HAP-1 (cell line): ENCODE measurements around the gene SATB2.

ENCODE experiments used
- DNase-seq, 2 experiments: peaks; one replicate each; pipeline ENCODE4 v3.0.0-alpha.2; 2016 to 2020; ENCODE audit warnings: low spot score in 2 of 2
- H3K27me3 ChIP-seq: fragments of 250-450 bp; sonication (Bioruptor Pico); 2 replicates; pipeline ENCODE4 v1.5.1; 2020; ENCODE audit warnings: low read depth, mild to moderate bottlenecking, moderate library complexity
- H3K36me3 ChIP-seq: fragments of 250-450 bp; sonication (Bioruptor Pico); replicated peaks from 2 replicates; pipeline ENCODE4 v1.5.1; 2020; ENCODE audit warnings: mild to moderate bottlenecking
- H3K4me1 ChIP-seq: fragments of 250-450 bp; sonication (Bioruptor Pico); 2 replicates; pipeline ENCODE4 v1.5.1; 2020; ENCODE audit warnings: mild to moderate bottlenecking
- H3K4me3 ChIP-seq: fragments of 250-450 bp; sonication (Bioruptor Pico); 2 replicates; pipeline ENCODE4 v1.5.1; 2020; ENCODE audit warnings: mild to moderate bottlenecking, moderate library complexity
- H3K9me3 ChIP-seq: fragments of 250-450 bp; sonication (Bioruptor Pico); 2 replicates; pipeline ENCODE4 v1.5.1; 2020; ENCODE audit warnings: mild to moderate bottlenecking, moderate library complexity
- in situ Hi-C: fragments of 300-500 bp; cut with MboI; formaldehyde crosslinking; loops from 3 replicates; pipeline ENCODE4 v1.14.3; 2020; ENCODE audit warnings: low sequenced_read_pairs, inconsistent platforms, mixed read lengths

The SATB2 gene

GRCh38 chr2:199306116-199306515 is 151.6 kb downstream of the SATB2 start:
- H3K27me3 ChIP-seq: no peaks in the 10 kb centered on the region
- no peak overlapping the region for H3K4me3 ChIP-seq
- no peaks in the 10 kb centered on the region; the same call in 1 of the 2 replicates for H3K36me3 ChIP-seq
- H3K4me1 ChIP-seq: no peaks in the 10 kb centered on the region
- no peak for DNase-seq
- in situ Hi-C loops: no loop called here
- H3K9me3 ChIP-seq: no peaks in the 10 kb centered on the region

GRCh38 chr2:199303728-199304177 is 154.0 kb downstream of the SATB2 start:
- in situ Hi-C loops: no loop called here
- DNase-seq: no peak
- no peak overlapping the region for H3K4me3 ChIP-seq

DNA sequence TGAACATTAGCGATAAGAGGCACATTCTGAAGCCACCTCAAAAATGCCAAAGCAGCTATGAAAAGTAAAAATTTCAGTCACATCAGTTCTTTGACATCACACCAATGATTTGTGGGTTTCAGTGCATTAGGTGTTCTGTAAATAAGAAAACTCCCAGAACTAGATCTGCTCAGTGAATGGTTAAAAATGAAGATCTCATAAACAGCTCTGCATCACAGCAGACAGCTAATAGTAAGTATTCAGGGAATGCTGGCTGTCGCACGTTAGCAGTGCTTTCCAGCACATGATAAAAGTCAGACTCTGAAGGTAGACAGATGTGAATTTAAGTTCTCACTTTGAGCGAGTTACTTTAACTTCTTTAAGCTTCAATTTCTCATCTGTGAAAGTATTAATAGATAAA is 154.9 kb downstream of the SATB2 start:
- DNase-seq: no peak
- in situ Hi-C loops: no loop called here
- Histone ChIP-seq H3K4me1 (no peaks in the 10 kb centered on the region), H3K27me3 (no peaks in the 10 kb centered on the region), H3K4me3 (no peak overlapping the region), H3K36me3 (no peaks in the 10 kb centered on the region; the same call in none of the 2 replicates), H3K9me3 (no peaks in the 10 kb centered on the region)

More at GRCh38 chr2:199303728-199304177, 154.0 kb downstream of the SATB2 start:
- Histone ChIP-seq H3K27me3 (no peaks in the 10 kb centered on the region), H3K9me3 (no peaks in the 10 kb centered on the region), H3K4me1 (no peaks in the 10 kb centered on the region), H3K36me3 (no peaks in the 10 kb centered on the region; the same call in none of the 2 replicates)

DNA sequence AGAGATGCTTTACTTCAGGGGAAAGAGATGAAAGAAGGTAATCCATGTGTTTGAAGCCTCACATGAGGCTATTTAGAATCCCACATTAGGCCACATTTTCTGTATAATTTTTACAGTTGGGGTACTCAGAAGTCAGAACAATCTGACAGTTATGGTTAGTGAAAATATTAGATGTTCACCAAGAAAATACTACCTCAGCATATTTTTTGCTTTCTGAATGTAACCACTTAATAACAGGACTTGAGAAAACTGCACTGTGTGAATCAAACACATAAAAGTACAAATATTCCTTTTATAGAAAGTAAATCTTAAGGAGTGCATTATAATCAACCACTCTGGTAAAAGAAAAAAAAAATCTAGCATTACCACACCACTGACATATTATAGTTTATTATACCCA is 169.3 kb downstream of the SATB2 start:
- DNase-seq: no peak
- Histone ChIP-seq H3K4me1 (no peaks in the 10 kb centered on the region), H3K4me3 (no peak overlapping the region), H3K36me3 (no peaks in the 10 kb centered on the region; the same call in 1 of the 2 replicates), H3K27me3 (no peaks in the 10 kb centered on the region), H3K9me3 (no peaks in the 10 kb centered on the region; the same call in 1 of the 2 replicates)
- in situ Hi-C loops: no loop called here

DNA sequence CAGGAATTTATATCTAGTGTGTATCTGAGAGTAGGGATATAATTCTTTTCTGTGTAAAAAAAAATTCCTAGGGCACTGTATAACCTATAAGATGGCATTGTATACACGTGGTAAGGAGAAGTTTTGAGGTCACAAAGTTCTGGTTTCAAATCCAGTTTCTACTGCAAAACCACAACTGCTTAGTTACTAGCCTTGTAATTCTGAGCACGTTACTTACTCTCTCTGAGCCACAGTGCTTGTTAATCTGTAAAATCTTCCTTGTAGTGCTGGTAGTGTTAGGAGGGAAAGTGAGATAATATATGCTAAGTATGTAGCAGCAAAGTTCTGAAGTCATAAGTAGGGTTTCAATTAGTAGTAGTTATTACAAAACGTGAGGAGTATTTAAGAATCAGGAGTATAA is 175.4 kb downstream of the SATB2 start:
- Histone ChIP-seq H3K27me3 (no peaks in the 10 kb centered on the region; the same call in 1 of the 2 replicates), H3K4me3 (no peak overlapping the region), H3K4me1 (no peaks in the 10 kb centered on the region), H3K9me3 (no peaks in the 10 kb centered on the region; the same call in 1 of the 2 replicates), H3K36me3 (no peaks in the 10 kb centered on the region; the same call in 1 of the 2 replicates)
- DNase-seq: no peak
- in situ Hi-C loops: no loop called here

DNA sequence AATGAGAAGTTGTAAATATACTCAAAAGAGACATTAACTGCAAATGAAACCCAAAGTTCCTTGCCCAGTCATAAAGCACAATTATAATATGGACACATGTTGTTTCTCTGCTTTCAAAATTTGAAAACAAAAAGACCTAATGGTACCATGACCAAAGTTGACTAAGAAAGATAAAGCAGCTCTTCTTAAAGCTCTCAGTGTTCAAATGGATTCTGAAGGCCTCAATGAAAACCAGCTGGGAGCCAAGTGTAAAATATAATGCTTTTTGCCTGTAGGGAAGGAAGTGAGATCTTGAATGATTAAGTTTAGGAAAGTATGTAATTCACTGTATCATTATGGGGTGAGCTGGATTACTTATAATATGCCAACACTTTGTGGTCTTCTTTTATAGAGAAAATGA is 178.6 kb downstream of the SATB2 start:
- H3K4me3 ChIP-seq: no peak overlapping the region
- no peaks in the 10 kb centered on the region; the same call in 1 of the 2 replicates for H3K27me3 ChIP-seq
- no peaks in the 10 kb centered on the region for H3K4me1 ChIP-seq
- in situ Hi-C loops: no loop called here
- no peaks in the 10 kb centered on the region; the same call in 1 of the 2 replicates for H3K36me3 ChIP-seq
- no peak for DNase-seq
- no peaks in the 10 kb centered on the region; the same call in 1 of the 2 replicates for H3K9me3 ChIP-seq

- Histone ChIP-seq H3K9me3 (no peaks in the 10 kb centered on the region), H3K36me3 (no peaks in the 10 kb centered on the region), H3K4me3 (no peak overlapping the region), H3K27me3 (no peaks in the 10 kb centered on the region; the same call in 1 of the 2 replicates), H3K4me1 (no peaks in the 10 kb centered on the region)
- DNase-seq: no peak
- in situ Hi-C loops: no loop called here
These were observed 179.6 kb downstream of the SATB2 start for GRCh38 chr2:199278099-199278498.

DNA sequence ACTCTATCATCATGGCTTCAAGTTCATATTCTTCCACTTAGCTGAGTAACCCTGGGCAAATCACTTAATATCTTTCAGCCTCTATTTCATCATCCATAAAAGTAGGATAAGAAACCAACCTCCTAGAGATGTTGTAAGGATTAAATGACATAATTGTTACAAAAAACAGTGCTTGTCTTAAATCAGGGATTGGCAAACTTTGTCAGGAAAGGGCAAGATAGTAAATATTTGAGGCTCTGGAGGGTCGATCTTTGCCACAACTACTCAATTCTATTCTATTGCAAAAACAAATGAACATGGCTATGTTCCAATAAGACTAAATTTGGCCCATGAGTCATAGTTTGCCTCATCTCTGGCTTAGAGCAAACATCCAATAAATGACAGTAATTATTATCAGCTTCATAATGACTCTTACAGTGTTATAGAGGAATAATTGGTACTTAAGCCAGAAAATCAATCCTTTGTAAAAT is 184.7 kb downstream of the SATB2 start:
- Histone ChIP-seq H3K4me3 (no peak overlapping the region), H3K27me3 (no peaks in the 10 kb centered on the region), H3K4me1 (peaks cover 10% of the 10 kb centered on the region), H3K36me3 (no peaks in the 10 kb centered on the region), H3K9me3 (no peaks in the 10 kb centered on the region)
- DNase-seq: no peak
- in situ Hi-C loops: no loop called here

- Histone ChIP-seq H3K9me3 (no peaks in the 10 kb centered on the region), H3K27me3 (no peaks in the 10 kb centered on the region), H3K36me3 (no peaks in the 10 kb centered on the region), H3K4me1 (no peaks in the 10 kb centered on the region), H3K4me3 (no peak overlapping the region)
- in situ Hi-C loops: no loop called here
- DNase-seq: no peak
These were observed 195.8 kb downstream of the SATB2 start for GRCh38 chr2:199261936-199262335.

DNA sequence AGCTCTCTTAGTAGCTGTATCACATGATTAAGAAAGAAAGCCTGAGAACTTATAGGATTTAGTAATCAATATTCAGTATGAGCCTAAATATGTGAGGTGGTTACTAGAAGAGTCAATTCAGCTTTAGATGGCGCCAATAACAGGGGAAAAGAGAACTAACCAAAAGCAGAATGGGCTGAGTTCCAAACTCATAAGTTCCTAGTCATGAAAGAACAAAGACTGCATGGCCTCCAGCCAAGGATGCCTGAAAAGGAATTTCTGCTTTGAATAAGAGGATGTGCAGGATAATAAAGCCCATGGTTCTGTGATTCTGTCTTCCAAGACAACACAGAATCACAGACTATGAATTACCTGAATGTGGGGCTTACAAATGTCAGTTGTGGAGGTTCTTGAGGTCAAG is 196.5 kb downstream of the SATB2 start:
- H3K4me3 ChIP-seq: no peak overlapping the region
- in situ Hi-C loops: no loop called here
- H3K9me3 ChIP-seq: no peaks in the 10 kb centered on the region
- no peaks in the 10 kb centered on the region for H3K36me3 ChIP-seq
- DNase-seq: peak; percentile 13 to 57
- no peaks in the 10 kb centered on the region for H3K4me1 ChIP-seq
- no peaks in the 10 kb centered on the region for H3K27me3 ChIP-seq

DNA sequence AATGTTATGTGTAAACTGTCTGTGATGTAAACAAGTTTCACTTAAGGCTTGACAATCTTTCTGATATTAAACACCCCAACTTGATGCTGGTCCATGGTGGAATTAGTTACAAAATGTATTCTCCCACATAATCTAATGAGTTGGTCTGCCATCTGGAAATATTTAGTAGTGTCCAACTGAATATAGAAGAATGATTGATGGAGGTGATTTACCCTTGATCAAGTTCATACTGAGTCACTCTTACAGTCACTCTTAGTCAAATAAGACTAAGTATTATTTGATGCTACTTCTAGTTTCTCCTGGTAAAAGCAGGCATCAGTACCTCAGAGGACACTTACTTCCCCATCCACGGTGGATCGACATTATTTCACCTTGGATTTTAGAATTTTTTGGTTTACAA is 198.1 kb downstream of the SATB2 start:
- H3K9me3 ChIP-seq: no peaks in the 10 kb centered on the region
- H3K27me3 ChIP-seq: no peaks in the 10 kb centered on the region
- no peak overlapping the region for H3K4me3 ChIP-seq
- no peaks in the 10 kb centered on the region for H3K36me3 ChIP-seq
- H3K4me1 ChIP-seq: no peaks in the 10 kb centered on the region
- no peak for DNase-seq
- in situ Hi-C loops: no loop called here

DNA sequence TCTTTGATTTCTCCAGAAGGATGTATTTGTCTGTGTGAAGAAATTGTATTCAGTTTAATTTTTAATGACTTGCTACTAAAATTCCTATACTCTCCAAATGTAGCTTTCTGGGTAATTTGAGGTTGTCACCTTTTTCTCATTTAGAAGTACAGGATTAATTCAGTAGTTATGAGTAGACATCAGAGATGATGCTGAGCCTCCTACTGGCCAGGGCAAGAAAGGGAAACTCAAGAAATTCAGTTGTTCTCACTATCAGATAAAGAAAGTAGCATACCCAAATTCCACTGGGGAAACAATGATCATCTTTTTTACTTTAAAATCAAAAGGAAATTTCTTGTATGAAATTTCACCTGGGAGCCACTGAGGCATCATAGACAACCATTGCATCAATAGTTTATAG is 199.4 kb downstream of the SATB2 start:
- Histone ChIP-seq H3K4me1 (no peaks in the 10 kb centered on the region), H3K4me3 (no peak overlapping the region), H3K27me3 (no peaks in the 10 kb centered on the region), H3K36me3 (no peaks in the 10 kb centered on the region), H3K9me3 (no peaks in the 10 kb centered on the region)
- in situ Hi-C loops: no loop called here
- no peak for DNase-seq

- in situ Hi-C loops: no loop called here
- H3K9me3 ChIP-seq: no peaks in the 10 kb centered on the region
- H3K27me3 ChIP-seq: no peaks in the 10 kb centered on the region
- no peak overlapping the region for H3K4me3 ChIP-seq
- H3K36me3 ChIP-seq: no peaks in the 10 kb centered on the region
- no peaks in the 10 kb centered on the region for H3K4me1 ChIP-seq
- no peak for DNase-seq
These were observed 200.2 kb downstream of the SATB2 start for GRCh38 chr2:199257261-199258224.

- Histone ChIP-seq H3K36me3 (no peaks in the 10 kb centered on the region), H3K27me3 (no peaks in the 10 kb centered on the region), H3K4me3 (no peak overlapping the region), H3K9me3 (no peaks in the 10 kb centered on the region), H3K4me1 (no peaks in the 10 kb centered on the region)
- DNase-seq: no peak
- in situ Hi-C loops: no loop called here
These were observed 227.6 kb downstream of the SATB2 start for GRCh38 chr2:199230091-199230490.
